HG02571 (cell line): ENCODE measurements around the gene MYO1E.
"Not testable (repeated sequence)": the region's sequence is repeated elsewhere in the genome, so short reads cannot be mapped to it uniquely, and the experiment has no call there.

Source experiments
- ATAC-seq: cut with Tn5 transposase; IDR thresholded peaks from one replicate; pipeline ENCODE4 v1.9.1; 2021; ENCODE audit warnings: mild to moderate bottlenecking, moderate library complexity; ENCODE audit not compliant: unreplicated experiment

Gene MYO1E

GRCh38 chr15:59296181-59296617, 76.5 kb downstream of the MYO1E start:
- no peak for ATAC-seq

GRCh38 chr15:59295261-59296001, 77.2 kb downstream of the MYO1E start:
- ATAC-seq = no peak

GRCh38 chr15:59294574-59295260, 78.0 kb downstream of the MYO1E start:
- ATAC-seq = no peak

GRCh38 chr15:59292442-59293151, 80.1 kb downstream of the MYO1E start:
- ATAC-seq = no peak

- no peak for ATAC-seq
Measured at GRCh38 chr15:59291213-59291549, 81.5 kb downstream of the MYO1E start.

GRCh38 chr15:59290295-59291212, 82.1 kb downstream of the MYO1E start:
- ATAC-seq = no peak

- no peak for ATAC-seq
Measured at GRCh38 chr15:59289574-59289973, 83.1 kb downstream of the MYO1E start.

GRCh38 chr15:59283717-59284391, 88.8 kb downstream of the MYO1E start:
- ATAC-seq = no peak

GRCh38 chr15:59282515-59283337, 89.9 kb downstream of the MYO1E start:
- ATAC-seq = no peak

- ATAC-seq = no peak
Measured at GRCh38 chr15:59281699-59282098, 91.0 kb downstream of the MYO1E start.

- ATAC-seq = no peak
Measured at GRCh38 chr15:59280855-59281254, 91.8 kb downstream of the MYO1E start.

- ATAC-seq = not testable (repeated sequence)
Measured at GRCh38 chr15:59280292-59280691, 92.4 kb downstream of the MYO1E start.

GRCh38 chr15:59279023-59279422, 93.6 kb downstream of the MYO1E start:
- no peak for ATAC-seq

GRCh38 chr15:59278120-59278519, 94.6 kb downstream of the MYO1E start:
- no peak for ATAC-seq

GRCh38 chr15:59276225-59277178, 96.2 kb downstream of the MYO1E start:
- ATAC-seq = no peak

GRCh38 chr15:59274126-59274970, 98.3 kb downstream of the MYO1E start:
- no peak for ATAC-seq

- no peak for ATAC-seq
Measured at GRCh38 chr15:59273234-59273633, 99.4 kb downstream of the MYO1E start.
